Measurements from ENCODE around the gene EREG.

GRCh38 chr4:74364256-74364651 is 691 bp upstream of the EREG start:
- TF ChIP-seq ARNTL (CRISPR knock-in tag; IDR thresholded peaks at IDR 0.05; ENCODE audit: borderline replicate concordance, low read depth) = no peak
- no peak for TF ChIP-seq CSRNP3 (CRISPR knock-in tag; IDR thresholded peaks at IDR 0.05)
- TF ChIP-seq ZNF565 (CRISPR knock-in tag; conservative IDR thresholded peaks at IDR 0.05; ENCODE audit: low read depth) = no peak
- TF ChIP-seq ESRRG (CRISPR knock-in tag; IDR thresholded peaks at IDR 0.05) = no peak
- TF ChIP-seq PATZ1 (CRISPR knock-in tag; IDR thresholded peaks at IDR 0.05; ENCODE audit: borderline replicate concordance) = no peak
- TF ChIP-seq TCF4 (CRISPR knock-in tag; IDR thresholded peaks at IDR 0.05; ENCODE audit: borderline replicate concordance) = no peak
- TF ChIP-seq RARB (CRISPR knock-in tag; IDR thresholded peaks at IDR 0.05) = no peak
- TF ChIP-seq ZFP3 (CRISPR knock-in tag; IDR thresholded peaks at IDR 0.05) = no peak
- no peak for TF ChIP-seq ISL1 (CRISPR knock-in tag; IDR thresholded peaks at IDR 0.05)
- TF ChIP-seq PPARA (CRISPR knock-in tag; IDR thresholded peaks at IDR 0.05; ENCODE audit: borderline replicate concordance) = no peak
- TF ChIP-seq CREB5 (CRISPR knock-in tag; IDR thresholded peaks at IDR 0.05; ENCODE audit: low read depth) = no peak
- TF ChIP-seq TOX (CRISPR knock-in tag; IDR thresholded peaks at IDR 0.05; ENCODE audit: borderline replicate concordance) = no peak

All from SK-N-SH treated with all-trans-retinoic acid at 6 μM for 48 hours (cell line).